Activated T-cell treated with anti-CD3 and anti-CD28 coated beads, Interleukin-2, amount 50 U/mL, for 48 hours (primary cell): ENCODE results near the gene AHCYL2.
"Not testable (repeated sequence)": the region's sequence is repeated elsewhere in the genome, so short reads cannot be mapped to it uniquely, and the experiment has no call there.

Experiments used
- DNase-seq, 2 experiments: peaks; one replicate each; pipeline ENCODE4 v3.0.0-alpha.2; 2020

The AHCYL2 gene

DNA sequence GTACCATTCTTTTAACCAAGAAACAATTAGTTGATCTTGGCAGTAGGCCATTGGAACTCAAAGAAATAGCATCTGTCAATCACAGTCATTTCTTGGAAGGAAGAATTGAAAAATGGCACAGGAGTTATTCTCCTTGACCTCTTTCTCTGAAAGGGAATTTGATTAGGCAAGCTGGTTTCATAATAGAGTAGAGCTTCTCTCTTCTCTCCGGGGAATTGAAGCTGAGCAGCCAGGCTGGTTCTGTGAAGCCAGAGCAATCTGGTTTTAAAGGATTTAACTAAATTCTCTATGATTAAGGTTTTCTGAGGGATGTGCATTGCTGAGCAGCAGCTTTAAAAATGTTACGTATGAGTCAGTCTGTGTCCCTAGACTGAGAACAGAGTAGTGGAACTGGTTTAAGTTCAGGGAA, 70.2 kb downstream of the AHCYL2 start:
- no peak for DNase-seq

DNA sequence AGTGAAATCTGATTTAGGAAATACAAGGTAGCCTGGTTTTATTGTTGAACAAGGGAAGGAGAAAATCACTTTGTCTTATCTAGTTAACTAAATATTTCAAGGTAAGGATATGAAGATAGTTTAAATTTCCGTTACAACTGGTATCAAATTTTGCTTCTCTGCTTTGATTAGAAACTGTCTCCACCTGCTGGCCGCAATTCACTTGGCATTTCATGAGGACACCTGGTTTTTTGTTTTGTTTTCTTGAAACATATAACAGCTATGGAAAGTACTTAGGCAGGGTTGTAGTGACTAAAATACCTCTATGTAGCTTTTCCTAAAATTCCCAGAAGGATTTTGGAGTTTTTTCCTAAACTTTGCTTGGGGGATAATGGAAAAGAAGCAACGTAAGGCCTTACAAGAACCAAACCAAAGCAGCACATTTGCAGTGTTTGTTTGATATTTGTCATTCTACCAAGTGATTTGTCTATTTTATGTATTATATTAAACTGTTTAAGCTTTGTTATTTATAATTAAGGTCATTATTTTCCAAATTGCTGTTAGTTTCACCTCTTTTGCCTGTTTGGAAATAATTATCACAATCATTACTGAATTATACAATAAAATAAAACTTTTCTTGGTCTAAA, 73.6 kb downstream of the AHCYL2 start:
- DNase-seq, result peak; percentile 58 to 71

DNA sequence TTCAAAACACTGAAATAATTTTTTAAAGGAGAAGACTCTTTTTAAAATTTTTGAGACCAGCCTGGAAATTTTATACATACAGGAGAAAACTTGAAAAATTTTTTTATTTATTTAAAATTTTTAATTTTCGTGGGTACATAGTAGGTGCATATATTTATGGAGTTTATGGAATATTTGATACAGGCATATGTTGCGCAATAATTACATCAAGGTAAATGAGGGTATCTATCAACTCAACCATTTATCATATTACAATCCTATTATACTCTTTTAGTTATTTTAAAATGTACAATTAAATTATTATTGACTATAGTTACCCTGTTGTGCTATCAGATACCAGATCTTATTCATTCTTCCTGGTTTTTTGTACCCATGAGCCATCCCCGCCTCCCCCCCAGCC, 75.1 kb downstream of the AHCYL2 start:
- no peak for DNase-seq

DNA sequence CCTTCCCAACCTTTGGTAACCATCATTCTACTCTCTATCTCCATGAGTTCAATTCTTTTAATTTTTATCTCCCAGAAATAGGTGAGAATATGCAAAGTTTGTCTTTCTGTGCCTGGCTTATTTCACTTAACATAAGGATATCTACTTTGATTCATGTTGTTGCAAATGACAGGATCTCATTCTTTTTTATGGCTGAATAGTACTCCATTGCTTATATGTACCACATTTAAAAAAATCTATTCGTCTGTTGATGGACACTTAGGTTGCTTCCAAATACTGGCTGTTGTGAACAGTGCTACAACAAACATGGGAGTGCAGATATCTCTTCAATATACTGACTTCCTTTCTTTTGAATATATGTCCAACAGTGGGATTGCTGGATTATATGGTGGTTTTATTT, 75.5 kb downstream of the AHCYL2 start:
- DNase-seq, result not testable (repeated sequence)

DNA sequence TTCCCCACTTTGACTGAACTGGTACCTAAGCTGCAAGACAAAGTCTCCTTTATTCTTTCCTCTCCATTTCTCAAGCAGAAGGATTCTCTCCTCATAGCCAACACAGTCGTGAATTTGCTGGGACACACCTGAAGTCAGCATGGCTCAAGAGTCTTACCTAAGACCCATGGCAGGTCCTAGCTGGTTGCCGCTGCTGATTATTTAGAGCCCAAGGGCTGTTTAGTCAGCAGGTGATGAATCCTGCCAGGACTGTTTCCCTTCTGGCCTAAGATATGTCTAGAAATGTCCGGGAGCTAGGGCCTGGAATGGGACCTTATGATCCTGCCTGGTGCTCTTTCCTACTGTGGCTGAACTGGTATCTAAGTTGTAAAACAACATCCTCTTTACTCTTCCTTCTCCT, 82.8 kb downstream of the AHCYL2 start:
- no peak for DNase-seq

DNA sequence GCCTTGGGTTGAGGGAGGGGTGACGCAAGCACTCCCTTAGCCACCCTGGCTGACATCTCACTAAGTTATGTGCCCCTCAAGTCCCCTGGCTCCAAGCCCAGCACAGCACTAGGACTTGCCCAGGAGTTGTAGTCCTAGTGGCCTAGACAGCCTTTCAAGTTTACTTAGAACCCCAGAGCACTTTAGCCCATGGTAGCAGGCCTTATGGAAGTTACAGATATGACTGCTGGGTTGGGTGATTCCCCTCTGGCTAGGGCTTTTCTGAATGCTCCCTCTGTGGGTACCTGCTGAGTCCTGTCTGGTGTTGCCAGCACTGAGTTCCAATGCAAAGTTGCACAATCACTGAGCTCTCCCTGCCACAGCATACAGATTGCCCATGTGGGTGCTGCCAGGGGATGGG, 83.2 kb downstream of the AHCYL2 start:
- no peak for DNase-seq

DNA sequence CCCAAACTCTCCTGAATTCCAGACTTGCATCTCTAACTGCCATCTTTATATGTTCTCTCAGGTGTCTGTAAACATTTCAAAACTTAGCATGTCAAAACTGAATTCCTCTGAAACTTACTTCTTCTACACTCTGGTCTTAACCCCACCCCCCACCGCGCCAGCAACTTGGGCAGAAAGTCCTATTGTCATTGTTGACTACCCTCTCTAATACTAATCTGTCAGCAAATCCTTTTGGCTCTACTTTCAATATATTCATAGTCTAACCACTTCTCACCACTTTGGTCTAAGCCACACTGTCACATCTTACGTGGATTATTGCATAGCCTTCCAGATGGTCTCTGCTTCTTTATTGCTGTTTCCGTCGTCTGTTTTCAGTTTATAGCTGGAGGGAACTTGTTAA, 86.6 kb downstream of the AHCYL2 start:
- DNase-seq, result no peak

DNA sequence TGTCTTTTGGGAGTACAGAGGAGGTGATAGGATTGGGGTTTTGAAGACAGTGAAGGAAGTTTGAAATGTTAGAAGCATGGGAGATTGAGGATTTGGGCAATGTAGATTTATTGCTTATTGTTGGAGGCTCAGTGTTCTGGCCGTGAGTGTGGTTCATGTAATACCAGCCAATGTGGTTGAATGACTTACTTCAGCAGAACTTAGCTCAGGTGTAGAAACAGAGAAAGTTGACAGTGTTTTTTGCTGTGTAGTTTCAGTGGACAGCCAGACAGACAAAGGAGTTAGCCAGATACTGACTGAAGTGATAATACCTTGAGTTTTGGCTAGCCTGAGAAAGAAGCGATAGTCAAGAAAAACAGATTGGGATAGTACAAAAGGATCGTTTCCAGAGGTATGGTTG, 88.5 kb downstream of the AHCYL2 start:
- no peak for DNase-seq

DNA sequence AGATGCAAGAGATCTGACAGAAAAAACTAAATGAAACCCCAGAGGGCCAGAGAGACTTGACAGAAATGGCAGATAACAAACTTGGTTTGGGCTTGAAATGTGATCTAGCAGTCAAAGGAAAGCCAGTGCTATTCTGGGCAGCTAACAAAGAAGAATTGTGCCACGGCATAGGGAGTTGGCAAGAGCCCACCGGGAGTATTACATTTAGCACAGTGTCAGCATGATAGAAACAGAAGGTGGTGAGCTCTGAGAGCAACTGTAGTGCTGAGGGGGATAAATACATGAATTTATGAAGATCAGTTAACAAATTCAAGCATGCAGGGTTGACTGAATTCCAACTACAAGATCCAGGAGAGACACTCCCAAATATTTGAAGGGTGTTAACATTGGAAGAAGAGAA, 91.1 kb downstream of the AHCYL2 start:
- no peak for DNase-seq

DNA sequence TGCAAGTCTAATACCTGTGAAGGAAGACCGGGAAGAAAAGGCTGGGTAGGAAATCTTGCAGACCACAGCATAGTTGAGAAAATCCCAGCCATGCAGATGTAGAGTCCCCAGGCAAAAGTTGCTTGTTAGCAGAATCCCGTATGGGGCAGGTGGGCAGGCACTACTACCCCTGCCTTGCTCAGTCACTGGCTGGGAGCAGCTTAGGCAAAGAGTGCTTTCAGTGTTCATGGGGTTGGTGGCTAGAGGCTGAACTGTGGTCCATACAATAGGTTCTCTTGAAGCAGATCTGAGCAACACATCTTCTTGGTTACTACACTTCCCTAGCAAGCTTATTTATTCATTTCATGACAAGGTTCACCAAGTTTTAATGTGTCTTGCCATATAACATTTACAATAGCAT, 92.6 kb downstream of the AHCYL2 start:
- DNase-seq, result no peak

DNA sequence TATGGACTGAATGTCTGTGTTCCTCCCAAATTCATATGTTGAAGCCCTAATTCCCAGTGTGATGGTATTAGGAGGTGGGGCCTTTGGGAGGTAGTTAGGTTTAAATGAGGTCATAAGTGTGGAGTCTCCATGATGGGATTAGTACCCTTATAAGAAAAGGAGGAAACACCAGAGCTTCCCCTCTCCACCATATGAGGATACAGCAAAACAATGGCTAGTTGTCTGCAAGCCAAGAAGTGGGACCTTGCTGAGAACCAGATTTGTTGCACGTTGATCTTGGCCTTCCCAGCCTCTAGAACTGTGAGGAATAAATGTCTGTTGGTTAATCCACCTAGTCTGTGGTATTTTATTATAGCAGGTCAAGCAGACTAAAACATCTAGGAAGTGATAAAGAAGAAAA, 102.2 kb downstream of the AHCYL2 start:
- no peak for DNase-seq

DNA sequence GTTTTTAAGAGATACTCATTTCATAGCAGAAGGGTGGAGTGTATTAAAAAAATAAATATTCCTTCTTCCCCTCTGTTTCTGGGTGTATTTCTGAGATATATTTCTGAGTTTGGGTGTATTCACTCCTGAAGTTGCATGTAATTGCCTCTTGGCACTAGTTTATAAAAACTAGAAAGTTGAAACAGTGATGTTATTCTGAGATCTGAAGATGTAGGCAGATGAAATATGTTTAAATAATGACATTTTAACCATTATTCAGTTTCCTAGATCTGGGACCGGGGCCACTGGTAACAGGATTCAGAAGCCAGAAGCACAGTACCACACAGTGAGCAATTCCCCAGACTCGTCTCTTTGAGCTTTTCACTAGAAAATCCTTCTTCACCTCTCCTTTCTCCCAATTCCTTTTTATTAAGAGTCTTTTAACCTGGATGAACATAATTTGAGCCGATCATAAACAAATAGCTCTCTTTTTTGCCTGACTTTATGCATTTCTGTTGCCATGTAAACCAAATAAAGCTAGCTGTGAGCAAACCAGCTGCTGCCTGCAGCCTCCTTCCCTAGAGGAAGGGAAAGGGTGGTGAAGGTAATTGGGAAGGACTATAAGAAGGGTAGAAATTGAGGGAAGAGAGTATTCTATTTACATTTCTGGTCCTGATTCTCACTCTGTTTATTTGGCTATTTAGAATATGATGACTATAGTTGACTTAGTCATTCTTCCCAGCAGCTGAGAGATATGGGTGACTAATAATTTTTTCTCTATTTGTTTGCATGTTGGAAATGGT, 107.6 kb downstream of the AHCYL2 start:
- no peak for DNase-seq

DNA sequence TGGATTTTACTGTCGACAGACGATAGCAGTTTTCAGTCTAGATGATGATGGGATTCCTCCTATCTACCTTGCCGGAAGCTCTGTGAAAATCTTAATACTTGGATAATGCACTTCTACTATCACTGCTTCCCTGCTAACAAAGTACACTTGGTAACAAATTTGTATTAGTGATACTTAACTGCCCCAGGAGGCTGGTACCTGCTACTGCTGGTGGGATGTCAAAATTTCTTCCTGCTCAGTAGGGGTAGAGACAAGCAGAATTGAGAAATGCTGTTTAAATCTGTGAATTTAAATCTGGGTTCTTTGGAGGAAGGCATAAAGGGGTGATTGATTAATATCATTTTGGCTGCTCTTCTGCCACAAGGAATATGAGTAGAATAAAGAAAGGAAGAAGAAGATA, 109.6 kb downstream of the AHCYL2 start:
- no peak for DNase-seq

DNA sequence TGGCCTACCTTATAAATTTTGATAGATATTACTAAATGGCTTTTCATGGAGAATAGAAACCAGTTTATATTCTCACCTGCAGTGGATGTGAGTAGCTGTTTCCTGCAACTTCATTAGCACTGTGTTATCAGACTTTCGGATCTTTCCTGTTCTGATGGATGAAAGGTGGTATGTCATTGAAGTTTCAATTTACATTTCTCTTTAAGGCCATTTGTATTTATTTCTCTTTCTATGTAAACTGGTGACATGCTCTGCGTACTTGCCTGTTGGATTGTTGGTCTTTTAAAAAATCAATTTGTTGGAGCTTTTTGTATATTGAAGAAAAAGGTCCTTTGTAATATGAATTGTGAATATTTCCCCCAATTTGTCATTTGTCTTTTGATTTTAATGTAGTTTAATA, 113.6 kb downstream of the AHCYL2 start:
- no peak for DNase-seq

DNA sequence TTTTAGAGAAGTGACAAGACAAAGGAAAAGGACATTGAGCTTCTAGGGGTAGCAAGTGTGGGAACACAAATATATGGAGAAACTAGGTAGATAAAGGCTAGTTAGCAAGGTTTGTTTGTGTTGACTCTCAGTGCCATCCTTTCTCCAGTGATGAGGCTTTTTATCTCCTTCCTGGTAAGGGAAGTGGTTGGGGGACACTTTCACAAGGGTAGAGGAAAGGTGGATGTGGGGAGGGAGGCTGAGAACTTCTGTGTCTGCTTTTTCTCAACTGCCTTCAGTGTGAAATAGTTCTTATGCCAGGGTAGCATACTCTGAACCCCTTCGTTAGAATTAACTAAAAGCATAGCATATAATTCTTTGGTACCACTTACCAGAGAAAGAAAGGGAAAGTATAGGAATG, 116.4 kb downstream of the AHCYL2 start:
- DNase-seq, result no peak

DNA sequence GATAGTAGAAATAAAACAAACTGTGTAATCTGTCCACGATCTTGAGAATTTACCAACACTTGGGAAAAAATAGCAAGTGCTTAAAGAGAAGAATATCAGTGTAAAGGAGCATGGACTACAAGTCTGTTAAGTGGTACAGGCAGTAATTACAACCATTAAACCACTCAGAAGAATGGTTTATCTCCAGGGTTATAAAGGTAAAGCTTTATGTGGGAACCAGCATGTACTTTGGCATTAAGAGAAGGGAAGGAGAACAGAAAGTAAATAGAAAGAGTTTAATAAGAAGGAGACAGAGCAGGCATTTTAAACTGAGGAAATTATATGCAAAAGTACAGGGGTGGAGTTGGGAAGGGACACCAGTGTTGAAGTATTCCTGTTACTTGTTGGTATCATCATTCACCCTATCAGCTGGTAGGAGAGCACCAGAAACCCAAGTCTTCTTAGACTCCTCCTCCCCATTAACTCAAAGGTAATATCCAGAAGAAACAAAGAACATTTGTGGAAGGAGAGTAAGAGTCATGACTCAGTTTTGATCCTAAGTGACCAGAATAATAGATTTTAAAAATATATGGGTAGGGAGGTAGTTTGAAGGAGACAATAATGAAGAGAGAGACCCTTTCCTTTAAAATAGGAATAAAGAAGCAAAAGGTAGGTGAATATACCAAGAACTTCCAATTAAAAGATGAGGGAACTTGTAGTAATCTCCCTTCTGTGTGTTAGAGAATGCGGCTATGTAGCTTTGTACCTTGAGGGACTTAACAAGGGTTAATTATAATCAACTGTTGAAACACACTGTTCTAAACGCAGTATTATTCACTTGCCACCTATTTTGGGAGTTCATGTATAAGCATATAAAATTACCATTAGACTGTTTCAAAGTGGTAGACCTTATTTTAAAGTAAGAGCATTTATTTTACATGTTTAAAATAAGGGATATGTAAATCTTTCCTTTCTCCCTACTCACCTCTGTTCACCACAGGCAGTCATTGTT, 117.3 kb downstream of the AHCYL2 start:
- no peak for DNase-seq

DNA sequence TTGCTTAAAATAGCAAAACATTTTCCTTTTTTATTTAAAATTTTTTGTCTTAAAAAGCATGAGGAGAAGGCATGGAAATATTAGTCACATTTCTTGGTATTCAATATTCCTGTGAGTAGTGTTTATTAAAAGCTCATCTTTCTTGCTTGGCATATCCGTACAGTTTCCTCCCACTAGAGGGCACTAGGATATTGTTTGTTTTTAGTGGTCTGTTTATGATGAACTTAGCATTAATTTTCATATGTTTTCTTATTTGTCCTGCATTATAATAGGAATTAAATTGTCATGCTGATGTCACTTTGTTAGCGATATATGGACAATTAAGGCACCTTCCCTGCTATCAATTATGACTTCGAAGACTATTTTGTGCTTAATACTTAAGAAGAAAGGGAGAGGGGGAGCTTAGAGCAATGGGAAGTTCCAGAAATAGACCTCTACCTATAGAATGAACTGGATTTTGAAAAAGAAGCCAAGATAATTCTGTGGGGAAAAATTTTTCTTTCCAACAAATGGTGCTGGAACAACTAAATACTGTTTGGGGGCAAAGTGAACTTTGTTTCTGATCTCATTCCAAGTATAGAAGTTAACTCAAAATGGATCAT, 118.4 kb downstream of the AHCYL2 start:
- no peak for DNase-seq

DNA sequence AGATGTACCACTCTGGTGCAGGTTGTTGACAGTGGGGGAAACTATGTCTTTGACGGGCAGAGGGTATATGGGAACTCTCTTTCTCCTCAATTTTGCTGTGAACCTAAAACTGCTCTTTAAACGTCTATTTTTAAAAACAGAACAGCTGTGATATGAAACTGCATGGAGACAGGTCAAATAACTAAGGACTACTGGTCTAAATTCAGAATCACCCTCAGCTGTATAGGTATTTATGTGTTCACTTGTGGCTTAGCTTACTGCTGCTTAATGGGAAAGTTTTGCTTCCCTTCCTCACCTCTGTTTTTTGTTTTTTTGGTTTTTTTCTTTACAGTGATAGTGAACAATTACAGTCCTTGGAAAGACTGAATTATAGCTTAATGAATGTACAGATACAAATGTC, 122.5 kb downstream of the AHCYL2 start:
- DNase-seq, result no peak

DNA sequence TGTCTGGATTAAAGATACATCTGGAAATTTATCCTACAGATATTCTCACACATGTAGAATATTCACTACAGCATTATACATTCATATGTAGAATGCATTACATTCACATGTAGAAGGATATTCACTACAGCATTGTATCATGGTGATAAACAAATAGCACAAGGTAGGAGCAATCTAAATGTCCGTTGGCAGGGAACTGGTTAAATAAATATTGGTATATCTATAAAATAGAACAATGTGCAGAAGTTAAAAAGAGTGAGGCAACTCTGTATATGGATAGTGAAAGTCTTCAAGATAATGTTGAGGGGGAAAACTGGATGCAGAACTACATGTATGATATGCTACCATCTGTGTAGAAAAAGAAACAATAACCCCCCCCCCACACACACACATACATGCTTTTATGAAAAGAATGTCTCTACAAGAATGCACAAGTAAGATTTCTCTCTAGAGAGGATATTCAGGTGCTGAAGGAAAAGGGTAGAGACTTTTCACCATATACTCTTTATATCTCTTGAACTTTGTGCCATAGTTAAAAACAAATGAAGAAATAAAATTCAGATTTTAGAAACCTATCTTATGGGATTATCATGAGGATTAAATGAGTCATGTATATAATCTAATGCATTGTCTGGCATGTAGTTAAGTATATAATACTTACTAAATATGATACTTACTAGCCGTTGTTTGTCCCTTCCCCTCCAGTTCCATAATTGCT, 123.4 kb downstream of the AHCYL2 start:
- no peak for DNase-seq

DNA sequence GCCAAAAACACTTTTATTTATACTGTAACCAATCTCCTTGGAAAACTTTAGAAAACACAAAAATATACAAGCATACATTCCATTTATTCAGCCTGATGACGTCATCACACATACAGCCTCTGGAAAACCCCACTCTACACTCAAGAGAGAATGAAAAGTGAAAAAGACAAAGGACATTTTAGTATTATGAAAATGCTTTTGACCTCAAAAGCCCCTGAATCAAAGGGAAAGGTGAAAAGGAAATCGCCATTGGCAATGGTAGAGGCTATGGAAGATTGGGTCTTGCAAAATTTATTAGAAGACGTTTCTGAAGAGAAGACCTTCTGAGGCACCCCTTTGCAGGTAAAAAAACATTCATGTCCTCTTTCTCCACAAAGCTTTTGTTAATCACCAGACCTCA, 126.5 kb downstream of the AHCYL2 start:
- DNase-seq, result no peak

DNA sequence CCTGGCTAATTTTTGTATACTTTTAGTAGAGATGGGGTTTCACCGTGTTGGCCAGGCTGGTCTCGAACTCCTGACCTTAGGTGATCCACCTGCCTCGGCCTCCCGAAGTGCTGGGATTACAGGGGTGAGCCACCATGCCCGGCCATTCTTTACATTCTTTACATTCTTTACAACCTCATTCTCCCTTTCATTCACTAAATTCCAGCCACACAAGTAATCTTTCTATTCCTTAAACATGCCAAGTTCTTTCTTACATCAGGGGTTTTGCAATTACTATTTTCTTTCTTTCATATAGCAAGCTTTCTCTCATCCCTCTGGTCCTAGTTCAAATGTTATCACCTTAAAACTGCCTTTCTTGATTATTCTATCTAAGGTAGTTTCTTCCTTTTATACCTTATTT, 128.3 kb downstream of the AHCYL2 start:
- not testable (repeated sequence) for DNase-seq

DNA sequence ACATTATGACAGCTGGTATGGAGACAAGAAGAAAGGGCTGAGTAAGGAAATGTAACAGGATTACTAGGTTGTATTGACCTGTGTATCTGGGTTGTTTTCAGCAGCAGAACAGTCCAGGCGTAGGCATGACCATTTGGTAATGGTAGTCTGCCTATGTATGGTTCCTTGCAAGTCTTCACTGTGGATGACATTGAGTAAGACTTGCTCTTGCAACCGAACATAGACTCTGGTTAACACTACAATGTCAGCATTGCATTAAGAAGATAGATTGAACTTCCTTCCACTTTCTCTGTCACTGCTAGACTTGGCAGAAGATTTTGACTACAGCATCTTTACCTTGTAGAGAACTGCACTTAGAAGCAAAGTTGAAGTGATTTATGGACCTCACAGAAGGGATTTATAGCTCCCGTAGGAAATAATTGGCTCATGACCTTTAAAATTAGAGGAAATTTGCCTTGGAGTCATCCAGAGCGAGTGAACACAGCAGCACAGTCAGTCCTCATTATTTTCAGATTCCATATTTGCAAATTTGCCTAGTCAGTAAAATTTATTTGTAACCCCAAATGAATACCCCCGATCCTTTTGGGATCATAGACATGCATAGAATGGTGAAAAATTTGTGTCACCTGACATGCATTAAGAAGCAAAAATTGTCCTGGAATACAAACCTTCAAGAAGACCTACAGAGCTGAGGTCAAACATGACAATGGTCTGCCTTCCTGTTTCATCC, 129.8 kb downstream of the AHCYL2 start:
- no peak for DNase-seq
